Mesenchymal stem cell (in vitro differentiated cells and primary cell): ENCODE measurements around the gene IRAK1.
"Not testable (repeated sequence)": the region's sequence is repeated elsewhere in the genome, so short reads cannot be mapped to it uniquely, and the experiment has no call there.

Experiments used
- DNase-seq: peaks from one replicate; pipeline ENCODE4 v3.0.0-alpha.2; 2013
- H2AFZ ChIP-seq: one replicate; pipeline ENCODE4 v1.6.1; 2013; ENCODE audit warnings: low read depth, mild to moderate bottlenecking, control low read depth, inconsistent platforms, low read length, moderate library complexity
- H2AK5ac ChIP-seq: 2 replicates; pipeline ENCODE4 v1.6.1; 2013; ENCODE audit warnings: low read length, moderate library complexity, mild to moderate bottlenecking, inconsistent platforms; ENCODE audit not compliant: severe bottlenecking
- H2BK120ac ChIP-seq: one replicate; pipeline ENCODE4 v1.6.1; 2013; ENCODE audit warnings: low read depth, mild to moderate bottlenecking, inconsistent platforms, low read length, moderate library complexity
- H2BK12ac ChIP-seq, 2 experiments: one replicate each; pipeline ENCODE4 v1.6.1; 2013; ENCODE audit warnings: inconsistent platforms in 2 of 2, low read length in 2 of 2, mild to moderate bottlenecking in 2 of 2, moderate library complexity in 2 of 2, control low read depth in 1 of 2
- H2BK15ac ChIP-seq: one replicate; pipeline ENCODE4 v1.6.1; 2013; ENCODE audit warnings: mild to moderate bottlenecking, low read depth, inconsistent platforms; ENCODE audit not compliant: poor library complexity, severe bottlenecking
- H2BK5ac ChIP-seq: 2 replicates; pipeline ENCODE4 v1.6.1; 2013; ENCODE audit warnings: low read depth, mild to moderate bottlenecking, low read length, control low read depth, inconsistent platforms; ENCODE audit not compliant: poor library complexity, severe bottlenecking
- H3K14ac ChIP-seq, 2 experiments: one replicate each; pipeline ENCODE4 v1.6.1; 2013; ENCODE audit warnings: inconsistent platforms in 2 of 2, low read length in 2 of 2, control low read depth in 1 of 2, mild to moderate bottlenecking in 1 of 2, moderate library complexity in 1 of 2
- H3K18ac ChIP-seq, 2 experiments: one replicate each; pipeline ENCODE4 v1.6.1; 2013; ENCODE audit warnings: inconsistent platforms in 2 of 2, low read length in 2 of 2, control low read depth in 1 of 2, low read depth in 1 of 2, mild to moderate bottlenecking in 1 of 2
- H3K23ac ChIP-seq, 2 experiments: one replicate each; pipeline ENCODE4 v1.6.1; 2013; ENCODE audit warnings: inconsistent platforms in 2 of 2, low read length in 2 of 2, mild to moderate bottlenecking in 2 of 2, moderate library complexity in 2 of 2, control low read depth in 1 of 2
- H3K27ac ChIP-seq: 2 replicates; pipeline ENCODE4 v1.5.1; 2013; ENCODE audit warnings: mild to moderate bottlenecking, moderate library complexity, low read length, control low read depth, inconsistent platforms; ENCODE audit not compliant: poor library complexity, severe bottlenecking
- H3K27me3 ChIP-seq, 2 experiments: 2 replicates each; pipeline versions ENCODE4 v1.6.1 to v1.7.0; 2013; ENCODE audit warnings: low read length in 2 of 2, mild to moderate bottlenecking in 2 of 2, moderate library complexity in 2 of 2, control low read depth in 1 of 2, inconsistent platforms in 1 of 2; ENCODE audit not compliant: control insufficient read depth in 1 of 2, insufficient read depth in 1 of 2
- H3K36me3 ChIP-seq, 2 experiments: 2 replicates each; pipeline versions ENCODE4 v1.6.1 to v1.7.0; 2013; ENCODE audit warnings: low read length in 2 of 2, control low read depth in 1 of 2, inconsistent platforms in 1 of 2, low read depth in 1 of 2, mild to moderate bottlenecking in 1 of 2; ENCODE audit not compliant: insufficient read depth in 2 of 2, control insufficient read depth in 1 of 2
- H3K4ac ChIP-seq, 2 experiments: one replicate each; pipeline ENCODE4 v1.6.1; 2013; ENCODE audit warnings: inconsistent platforms in 2 of 2, low read length in 2 of 2, mild to moderate bottlenecking in 2 of 2, moderate library complexity in 2 of 2, control low read depth in 1 of 2, low read depth in 1 of 2
- H3K4me1 ChIP-seq: 2 replicates; pipeline ENCODE4 v1.6.1; 2013; ENCODE audit warnings: low read depth, low read length, control low read depth; ENCODE audit not compliant: control insufficient read depth, insufficient read depth
- H3K4me2 ChIP-seq: 2 replicates; pipeline ENCODE4 v1.6.1; 2013; ENCODE audit warnings: low read length, mild to moderate bottlenecking, inconsistent platforms; ENCODE audit not compliant: poor library complexity, severe bottlenecking
- H3K4me3 ChIP-seq, 2 experiments: 2 replicates each; pipeline versions ENCODE4 v1.5.1 to v1.7.0; 2013; ENCODE audit warnings: low read length in 2 of 2, mild to moderate bottlenecking in 2 of 2, control low read depth in 1 of 2, low read depth in 1 of 2; ENCODE audit not compliant: insufficient read depth in 1 of 2
- H3K79me1 ChIP-seq: replicated peaks from 2 replicates; pipeline ENCODE4 v1.6.1; 2013; ENCODE audit warnings: mild to moderate bottlenecking, control low read depth, low read length, inconsistent platforms; ENCODE audit not compliant: poor library complexity, severe bottlenecking
- H3K9ac ChIP-seq: 2 replicates; pipeline ENCODE4 v1.7.0; 2013; ENCODE audit warnings: mild to moderate bottlenecking, low read length, moderate library complexity
- H3K9me3 ChIP-seq: 2 replicates; pipeline ENCODE4 v1.7.0; 2013; ENCODE audit warnings: mild to moderate bottlenecking, low read length; ENCODE audit not compliant: control insufficient read depth
- H4K8ac ChIP-seq: one replicate; pipeline ENCODE4 v1.6.1; 2013; ENCODE audit warnings: inconsistent platforms, mild to moderate bottlenecking, low read length, moderate library complexity
- H4K91ac ChIP-seq: one replicate; pipeline ENCODE4 v1.6.1; 2013; ENCODE audit warnings: mild to moderate bottlenecking, low read length, inconsistent platforms
- WGBS: methylation state at CpG from one replicate; pipeline ENCODE4 v1.1.7; 2013; ENCODE audit warnings: mixed read lengths; 5-methylcytosine and 5-hydroxymethylcytosine counted together

The IRAK1 gene

DNA sequence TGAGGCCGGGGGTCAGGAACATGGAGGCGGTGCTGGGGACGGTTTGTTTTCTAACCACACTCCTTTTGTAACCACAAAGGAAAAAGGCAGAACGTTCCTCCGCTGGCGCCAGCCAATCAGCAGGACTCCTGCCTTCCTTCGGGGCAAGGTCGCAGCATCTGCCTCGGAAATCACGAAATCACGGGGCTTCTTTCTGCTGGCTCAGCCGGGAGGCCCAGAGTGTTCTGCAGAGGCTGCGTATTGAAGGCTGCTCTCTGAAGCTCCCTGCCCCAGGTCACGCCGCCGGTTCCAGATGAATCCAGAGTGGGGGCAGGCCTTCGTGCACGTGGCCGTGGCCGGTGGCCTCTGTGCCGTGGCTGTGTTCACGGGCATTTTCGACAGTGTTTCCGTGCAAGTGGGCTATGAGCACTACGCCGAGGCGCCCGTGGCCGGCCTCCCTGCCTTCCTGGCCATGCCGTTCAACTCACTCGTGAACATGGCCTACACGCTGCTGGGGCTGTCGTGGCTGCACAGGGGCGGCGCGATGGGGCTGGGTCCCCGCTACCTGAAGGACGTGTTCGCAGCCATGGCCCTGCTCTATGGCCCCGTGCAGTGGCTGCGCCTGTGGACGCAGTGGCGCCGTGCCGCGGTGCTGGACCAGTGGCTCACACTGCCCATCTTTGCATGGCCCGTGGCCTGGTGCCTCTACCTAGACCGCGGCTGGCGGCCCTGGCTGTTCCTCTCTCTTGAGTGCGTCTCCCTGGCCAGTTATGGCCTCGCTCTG, 37.8 kb downstream of the IRAK1 start:
- Histone ChIP-seq H2BK15ac (no peak overlapping the region), H2AFZ (no peak overlapping the region), H3K27ac (no peak overlapping the region), H3K9me3 (no peaks in the 10 kb centered on the region), H3K18ac (no peak overlapping the region), H3K23ac (no peak overlapping the region), H3K27me3 (peaks cover 0 to 11% of the 10 kb centered on the region in 2 experiments), H2AK5ac (no peak overlapping the region), H3K9ac (no peak overlapping the region), H2BK5ac (no peak overlapping the region), H3K4me3 (no peak overlapping the region), H4K8ac (no peak overlapping the region), H3K14ac (peak overlapping the region in 1 of 2 experiments; percentile 32), H4K91ac (no peak overlapping the region), H2BK12ac (no peak overlapping the region), H3K36me3 (peaks cover 0 to 17% of the 10 kb centered on the region in 2 experiments), H3K4me2 (no peak overlapping the region), H2BK120ac (no peak overlapping the region), H3K4ac (no peak overlapping the region), H3K4me1 (peaks cover 5% of the 10 kb centered on the region), H3K79me1 (peaks cover 6% of the 10 kb centered on the region)
- 96% methylated on average over 45 of the region's 52 CpGs for WGBS
- no peak for DNase-seq

DNA sequence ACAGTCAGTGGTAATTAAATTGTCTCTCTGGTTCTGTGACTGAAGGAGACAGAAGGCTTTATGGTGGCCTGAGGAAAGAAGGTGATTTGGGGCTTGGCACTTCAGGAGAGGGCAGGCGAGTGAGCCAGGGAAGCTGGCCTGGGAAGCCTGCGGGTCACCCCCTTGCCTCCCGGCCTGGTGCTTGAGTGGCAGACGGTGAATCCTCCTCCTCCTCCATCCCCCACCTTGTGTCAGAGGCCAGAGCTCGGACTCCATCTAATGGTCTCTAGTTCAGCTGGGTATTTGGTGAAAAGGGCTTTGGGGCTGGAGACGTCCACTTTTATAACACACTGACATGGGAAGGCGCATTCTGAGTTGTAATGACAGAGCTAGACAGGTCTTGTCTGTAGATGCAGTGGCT, 38.5 kb downstream of the IRAK1 start:
- H2BK12ac ChIP-seq: no peak overlapping the region
- no peak overlapping the region for H3K9ac ChIP-seq
- no peak overlapping the region for H2BK15ac ChIP-seq
- no peak overlapping the region for H3K4me2 ChIP-seq
- no peak for DNase-seq
- H4K8ac ChIP-seq: no peak overlapping the region
- H3K36me3 ChIP-seq: peaks cover 0 to 17% of the 10 kb centered on the region in 2 experiments
- H4K91ac ChIP-seq: no peak overlapping the region
- H3K9me3 ChIP-seq: no peaks in the 10 kb centered on the region
- no peak overlapping the region for H2BK120ac ChIP-seq
- H3K27ac ChIP-seq: no peak overlapping the region
- H3K23ac ChIP-seq: no peak overlapping the region
- no peak overlapping the region for H3K4me3 ChIP-seq
- H3K18ac ChIP-seq: no peak overlapping the region
- H3K27me3 ChIP-seq: peaks cover 0 to 11% of the 10 kb centered on the region in 2 experiments
- no peak overlapping the region for H2AFZ ChIP-seq
- H3K4ac ChIP-seq: no peak overlapping the region
- H3K4me1 ChIP-seq: peaks cover 5% of the 10 kb centered on the region
- H2AK5ac ChIP-seq: no peak overlapping the region
- H2BK5ac ChIP-seq: no peak overlapping the region
- H3K79me1 ChIP-seq: peaks cover 6% of the 10 kb centered on the region
- H3K14ac ChIP-seq: no peak overlapping the region
- WGBS: 94% methylated on average over 3 of the region's 7 CpGs

DNA sequence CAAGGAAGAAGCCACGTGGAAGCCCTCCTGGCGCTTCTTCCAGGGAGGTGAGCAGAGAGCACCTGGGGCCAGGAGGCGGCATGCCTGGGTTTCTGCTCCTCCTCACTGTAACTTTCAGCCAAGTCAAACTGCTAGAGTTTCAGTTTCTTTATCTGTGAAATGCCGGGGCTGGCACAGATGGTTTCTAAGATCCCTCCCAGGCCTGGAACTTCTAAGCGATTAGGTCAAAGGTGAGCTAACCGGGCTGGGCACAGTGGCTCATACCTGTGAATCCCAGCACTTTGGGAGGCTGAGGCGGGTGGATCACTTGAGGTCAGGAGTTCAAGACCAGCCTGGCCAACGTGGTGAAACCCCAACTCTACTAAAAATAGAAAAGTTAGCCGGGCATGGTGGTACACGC, 39.3 kb downstream of the IRAK1 start:
- H3K18ac ChIP-seq, H2BK120ac ChIP-seq, H2BK5ac ChIP-seq, H4K91ac ChIP-seq, H4K8ac ChIP-seq, H3K14ac ChIP-seq, H3K4me1 ChIP-seq, H3K23ac ChIP-seq, H3K9me3 ChIP-seq, H3K27ac ChIP-seq, H3K9ac ChIP-seq, H3K4me2 ChIP-seq, H3K79me1 ChIP-seq, DNase-seq, H2AFZ ChIP-seq, H2BK12ac ChIP-seq, H3K4ac ChIP-seq, H2BK15ac ChIP-seq, H2AK5ac ChIP-seq, H3K4me3 ChIP-seq: not testable (repeated sequence)
- 95% methylated on average over 6 of the region's 10 CpGs for WGBS
- Histone ChIP-seq H3K36me3 (peaks cover 0 to 17% of the 10 kb centered on the region in 2 experiments), H3K27me3 (peaks cover 0 to 11% of the 10 kb centered on the region in 2 experiments)

DNA sequence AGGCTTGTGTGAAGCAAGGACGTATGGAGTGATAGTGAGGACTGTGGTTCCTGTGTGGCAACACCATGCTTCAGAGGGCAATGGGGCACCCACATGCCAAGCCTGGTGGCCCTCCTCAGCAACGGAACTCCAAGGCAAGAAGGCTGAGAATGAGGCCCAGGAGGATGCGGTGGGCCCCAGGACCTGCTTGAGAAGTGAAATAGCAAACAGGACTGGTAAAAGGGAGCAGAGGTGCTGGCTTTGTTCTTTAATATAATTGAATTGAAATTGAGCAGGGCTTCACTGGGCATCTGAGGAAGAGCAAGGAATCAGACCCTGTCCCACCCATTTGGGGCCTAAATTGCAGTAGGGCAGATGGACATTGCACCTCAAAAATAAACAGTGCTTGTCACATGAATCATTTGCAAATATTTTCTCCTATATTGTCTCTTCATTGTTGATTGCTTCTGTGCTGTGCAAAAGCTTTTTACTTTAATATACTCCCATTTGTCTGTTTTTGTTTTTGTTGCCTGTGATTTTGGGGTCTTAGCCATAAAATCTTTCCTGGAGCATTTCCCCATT, 44.9 kb downstream of the IRAK1 start:
- H2BK5ac ChIP-seq: no peak overlapping the region
- H3K27ac ChIP-seq: no peak overlapping the region
- no peak overlapping the region for H3K4me2 ChIP-seq
- no peak overlapping the region for H2AFZ ChIP-seq
- no peak overlapping the region for H3K14ac ChIP-seq
- H3K79me1 ChIP-seq: no peaks in the 10 kb centered on the region
- no peak overlapping the region for H3K9ac ChIP-seq
- H2AK5ac ChIP-seq: no peak overlapping the region
- H2BK120ac ChIP-seq: no peak overlapping the region
- DNase-seq: no peak
- peak overlapping the region in 1 of 2 experiments; percentile 84 for H3K4me3 ChIP-seq
- H4K91ac ChIP-seq: no peak overlapping the region
- no peak overlapping the region for H4K8ac ChIP-seq
- no peak overlapping the region for H3K23ac ChIP-seq
- no peaks in the 10 kb centered on the region for H3K9me3 ChIP-seq
- 95% methylated on average over 3 of the region's 3 CpGs for WGBS
- no peak overlapping the region for H3K4ac ChIP-seq
- H3K36me3 ChIP-seq: no peaks in the 10 kb centered on the region
- H2BK12ac ChIP-seq: peak overlapping the region in 1 of 2 experiments; percentile 88
- H3K27me3 ChIP-seq: no peaks in the 10 kb centered on the region
- peak overlapping the region in 1 of 2 experiments; percentile 24 for H3K18ac ChIP-seq
- H3K4me1 ChIP-seq: peaks cover 8% of the 10 kb centered on the region
- H2BK15ac ChIP-seq: no peak overlapping the region
